ENCODE results near the gene E2F4. TPM values are rescaled to one million over a fixed set of nuclear protein-coding genes. Genes with fewer than 3 reads are reported as not detected.

E2F4 gene
- total and polyA plus RNA-seq, 9 of the 15 experiments (the other 6 are each of a cell fraction or from before 2014, with no cell fraction given), result 9.7 to 139 (median 106) TPM

DNA sequence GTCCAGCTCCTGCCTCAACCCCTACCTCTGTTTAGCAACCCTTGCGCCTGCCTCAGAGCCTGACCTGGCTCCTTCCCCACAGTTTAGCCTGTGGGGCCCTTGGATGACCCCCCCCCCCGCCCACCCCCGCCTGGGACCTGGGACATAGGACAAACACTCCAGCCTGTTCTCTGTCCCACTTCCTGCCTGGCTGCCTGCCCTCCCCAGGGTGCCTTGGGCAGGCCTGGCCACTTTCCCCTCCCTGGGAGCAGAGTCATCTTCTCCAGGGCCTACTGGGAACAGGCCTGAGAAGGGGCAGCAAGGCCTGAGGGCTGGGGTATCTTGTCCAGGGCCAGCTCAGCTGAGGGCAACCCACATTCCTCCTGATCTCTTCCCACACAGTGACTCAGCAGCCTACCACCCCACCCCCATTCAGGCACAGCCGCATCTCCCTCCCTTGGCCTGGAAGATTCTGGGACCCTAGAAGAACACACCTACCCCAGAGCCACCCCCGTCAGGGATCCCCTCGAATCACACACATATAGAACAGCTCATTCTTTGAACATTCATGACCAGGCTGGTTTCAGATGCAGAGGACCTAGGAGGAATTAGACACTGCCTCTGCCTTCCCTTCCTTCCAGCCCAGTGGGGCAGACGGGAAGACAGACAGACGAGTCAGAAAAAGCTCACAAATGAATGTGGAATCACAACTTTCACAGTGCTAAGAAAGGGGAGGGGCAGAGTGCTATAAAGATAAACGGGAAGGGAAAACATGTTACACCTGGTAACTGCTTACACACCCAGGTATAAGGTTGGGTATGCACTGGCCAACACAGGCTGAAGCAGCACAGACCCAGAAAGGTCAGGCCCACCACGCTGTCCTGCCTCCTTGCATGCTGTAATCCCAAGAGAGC is 49.3 kb downstream of the E2F4 start (continued):
- TF ChIP-seq, protein P1, sequence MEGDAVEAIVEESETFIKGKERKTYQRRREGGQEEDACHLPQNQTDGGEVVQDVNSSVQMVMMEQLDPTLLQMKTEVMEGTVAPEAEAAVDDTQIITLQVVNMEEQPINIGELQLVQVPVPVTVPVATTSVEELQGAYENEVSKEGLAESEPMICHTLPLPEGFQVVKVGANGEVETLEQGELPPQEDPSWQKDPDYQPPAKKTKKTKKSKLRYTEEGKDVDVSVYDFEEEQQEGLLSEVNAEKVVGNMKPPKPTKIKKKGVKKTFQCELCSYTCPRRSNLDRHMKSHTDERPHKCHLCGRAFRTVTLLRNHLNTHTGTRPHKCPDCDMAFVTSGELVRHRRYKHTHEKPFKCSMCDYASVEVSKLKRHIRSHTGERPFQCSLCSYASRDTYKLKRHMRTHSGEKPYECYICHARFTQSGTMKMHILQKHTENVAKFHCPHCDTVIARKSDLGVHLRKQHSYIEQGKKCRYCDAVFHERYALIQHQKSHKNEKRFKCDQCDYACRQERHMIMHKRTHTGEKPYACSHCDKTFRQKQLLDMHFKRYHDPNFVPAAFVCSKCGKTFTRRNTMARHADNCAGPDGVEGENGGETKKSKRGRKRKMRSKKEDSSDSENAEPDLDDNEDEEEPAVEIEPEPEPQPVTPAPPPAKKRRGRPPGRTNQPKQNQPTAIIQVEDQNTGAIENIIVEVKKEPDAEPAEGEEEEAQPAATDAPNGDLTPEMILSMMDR (IDR thresholded peaks at IDR 0.05 in 2 of 3, conservative IDR thresholded peaks at IDR 0.05 in 1 of 3; ENCODE audit: insufficient read depth in 2 of 3, low read depth in 1 of 3, low read length in 3 of 3), result no peak
- TF ChIP-seq NFATC3 (IDR thresholded peaks at IDR 0.05) (no peak), NEUROD1 (IDR thresholded peaks at IDR 0.05; ENCODE audit: borderline replicate concordance, low read depth, low read length, partially characterized antibody) (no peak), ZNF121 (CRISPR knock-in tag; conservative IDR thresholded peaks at IDR 0.05) (no peak), BDP1 (IDR thresholded peaks at IDR 0.05; ENCODE audit: insufficient read depth, insufficient read length) (no peak), KDM4B (IDR thresholded peaks at IDR 0.05; ENCODE audit: borderline replicate concordance in 2 of 2, low read depth in 1 of 2) (no peak), KAT8 (IDR thresholded peaks at IDR 0.05; ENCODE audit: low read depth) (no peak), DDX20 (tag; IDR thresholded peaks at IDR 0.05; ENCODE audit: low read depth) (no peak), NFYB (IDR thresholded peaks at IDR 0.05; ENCODE audit: extremely low read depth, insufficient read length) (no peak), ZNF778 (CRISPR knock-in tag; IDR thresholded peaks at IDR 0.05) (no peak), ZFP30 (CRISPR knock-in tag; IDR thresholded peaks at IDR 0.05; ENCODE audit: borderline replicate concordance) (no peak), NCOA6 (IDR thresholded peaks at IDR 0.05) (no peak), MCM7 (IDR thresholded peaks at IDR 0.05) (no peak), ZNF699 (CRISPR knock-in tag; IDR thresholded peaks at IDR 0.05; ENCODE audit: insufficient replicate concordance) (no peak), NR2C2 (CRISPR knock-in tag; IDR thresholded peaks at IDR 0.05) (no peak), NR2C2 (tag; IDR thresholded peaks at IDR 0.05) (peak; percentile 14; the same call in 1 of the 2 replicates), KLF10 (CRISPR knock-in tag; IDR thresholded peaks at IDR 0.05) (no peak), RAD51 (IDR thresholded peaks at IDR 0.05; ENCODE audit: borderline replicate concordance, low read depth) (no peak)
- TF ChIP-seq, protein P2, sequence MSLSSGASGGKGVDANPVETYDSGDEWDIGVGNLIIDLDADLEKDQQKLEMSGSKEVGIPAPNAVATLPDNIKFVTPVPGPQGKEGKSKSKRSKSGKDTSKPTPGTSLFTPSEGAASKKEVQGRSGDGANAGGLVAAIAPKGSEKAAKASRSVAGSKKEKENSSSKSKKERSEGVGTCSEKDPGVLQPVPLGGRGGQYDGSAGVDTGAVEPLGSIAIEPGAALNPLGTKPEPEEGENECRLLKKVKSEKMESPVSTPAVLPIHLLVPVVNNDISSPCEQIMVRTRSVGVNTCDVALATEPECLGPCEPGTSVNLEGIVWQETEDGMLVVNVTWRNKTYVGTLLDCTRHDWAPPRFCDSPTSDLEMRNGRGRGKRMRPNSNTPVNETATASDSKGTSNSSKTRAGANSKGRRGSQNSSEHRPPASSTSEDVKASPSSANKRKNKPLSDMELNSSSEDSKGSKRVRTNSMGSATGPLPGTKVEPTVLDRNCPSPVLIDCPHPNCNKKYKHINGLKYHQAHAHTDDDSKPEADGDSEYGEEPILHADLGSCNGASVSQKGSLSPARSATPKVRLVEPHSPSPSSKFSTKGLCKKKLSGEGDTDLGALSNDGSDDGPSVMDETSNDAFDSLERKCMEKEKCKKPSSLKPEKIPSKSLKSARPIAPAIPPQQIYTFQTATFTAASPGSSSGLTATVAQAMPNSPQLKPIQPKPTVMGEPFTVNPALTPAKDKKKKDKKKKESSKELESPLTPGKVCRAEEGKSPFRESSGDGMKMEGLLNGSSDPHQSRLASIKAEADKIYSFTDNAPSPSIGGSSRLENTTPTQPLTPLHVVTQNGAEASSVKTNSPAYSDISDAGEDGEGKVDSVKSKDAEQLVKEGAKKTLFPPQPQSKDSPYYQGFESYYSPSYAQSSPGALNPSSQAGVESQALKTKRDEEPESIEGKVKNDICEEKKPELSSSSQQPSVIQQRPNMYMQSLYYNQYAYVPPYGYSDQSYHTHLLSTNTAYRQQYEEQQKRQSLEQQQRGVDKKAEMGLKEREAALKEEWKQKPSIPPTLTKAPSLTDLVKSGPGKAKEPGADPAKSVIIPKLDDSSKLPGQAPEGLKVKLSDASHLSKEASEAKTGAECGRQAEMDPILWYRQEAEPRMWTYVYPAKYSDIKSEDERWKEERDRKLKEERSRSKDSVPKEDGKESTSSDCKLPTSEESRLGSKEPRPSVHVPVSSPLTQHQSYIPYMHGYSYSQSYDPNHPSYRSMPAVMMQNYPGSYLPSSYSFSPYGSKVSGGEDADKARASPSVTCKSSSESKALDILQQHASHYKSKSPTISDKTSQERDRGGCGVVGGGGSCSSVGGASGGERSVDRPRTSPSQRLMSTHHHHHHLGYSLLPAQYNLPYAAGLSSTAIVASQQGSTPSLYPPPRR (CRISPR knock-in tag; IDR thresholded peaks at IDR 0.05; ENCODE audit: borderline replicate concordance), result no peak
- TF ChIP-seq, protein P3, sequence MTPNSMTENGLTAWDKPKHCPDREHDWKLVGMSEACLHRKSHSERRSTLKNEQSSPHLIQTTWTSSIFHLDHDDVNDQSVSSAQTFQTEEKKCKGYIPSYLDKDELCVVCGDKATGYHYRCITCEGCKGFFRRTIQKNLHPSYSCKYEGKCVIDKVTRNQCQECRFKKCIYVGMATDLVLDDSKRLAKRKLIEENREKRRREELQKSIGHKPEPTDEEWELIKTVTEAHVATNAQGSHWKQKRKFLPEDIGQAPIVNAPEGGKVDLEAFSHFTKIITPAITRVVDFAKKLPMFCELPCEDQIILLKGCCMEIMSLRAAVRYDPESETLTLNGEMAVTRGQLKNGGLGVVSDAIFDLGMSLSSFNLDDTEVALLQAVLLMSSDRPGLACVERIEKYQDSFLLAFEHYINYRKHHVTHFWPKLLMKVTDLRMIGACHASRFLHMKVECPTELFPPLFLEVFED (CRISPR knock-in tag; conservative IDR thresholded peaks at IDR 0.05), result no peak
